ENCODE data around the gene SIAH2.

The SIAH2 gene

DNA sequence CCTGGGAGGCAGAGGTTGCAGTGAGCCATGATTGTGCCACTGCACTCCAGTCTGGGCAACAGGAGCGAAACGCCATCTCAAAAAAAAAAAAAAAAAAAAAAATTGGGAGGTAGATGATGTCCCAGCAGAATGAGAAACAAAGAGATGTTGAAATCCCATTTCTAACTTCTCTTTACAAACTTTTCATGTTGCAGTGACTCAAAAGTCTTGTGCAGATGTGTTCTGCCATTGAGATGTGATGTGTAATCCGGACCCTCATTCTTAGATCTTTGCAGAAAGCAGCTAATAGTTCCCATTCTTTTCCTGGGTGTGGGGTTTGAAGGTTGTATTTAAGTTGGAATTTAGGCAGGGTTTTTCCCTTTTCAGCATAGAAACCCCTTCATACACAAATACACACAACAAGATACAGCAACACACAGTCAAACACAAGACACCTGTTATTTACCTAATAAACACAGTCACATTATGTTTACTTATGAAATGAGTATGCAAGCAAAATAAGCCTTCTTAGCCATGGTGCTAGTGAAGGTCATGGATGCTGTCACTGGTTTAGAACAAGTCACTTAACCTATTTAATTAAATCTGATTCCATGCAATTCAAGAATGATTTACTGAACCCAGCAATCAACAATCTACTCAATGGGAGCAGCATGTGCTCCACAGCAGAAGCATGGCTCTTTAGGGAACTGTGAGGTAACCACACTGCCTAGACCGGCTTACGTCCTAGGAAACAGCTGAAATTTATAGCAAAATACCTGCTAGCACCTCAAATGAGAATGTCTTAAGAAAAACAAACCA is 14.9 kb downstream of the SIAH2 start:
- DNase-seq (ENCODE audit: low read depth): no peak

DNA sequence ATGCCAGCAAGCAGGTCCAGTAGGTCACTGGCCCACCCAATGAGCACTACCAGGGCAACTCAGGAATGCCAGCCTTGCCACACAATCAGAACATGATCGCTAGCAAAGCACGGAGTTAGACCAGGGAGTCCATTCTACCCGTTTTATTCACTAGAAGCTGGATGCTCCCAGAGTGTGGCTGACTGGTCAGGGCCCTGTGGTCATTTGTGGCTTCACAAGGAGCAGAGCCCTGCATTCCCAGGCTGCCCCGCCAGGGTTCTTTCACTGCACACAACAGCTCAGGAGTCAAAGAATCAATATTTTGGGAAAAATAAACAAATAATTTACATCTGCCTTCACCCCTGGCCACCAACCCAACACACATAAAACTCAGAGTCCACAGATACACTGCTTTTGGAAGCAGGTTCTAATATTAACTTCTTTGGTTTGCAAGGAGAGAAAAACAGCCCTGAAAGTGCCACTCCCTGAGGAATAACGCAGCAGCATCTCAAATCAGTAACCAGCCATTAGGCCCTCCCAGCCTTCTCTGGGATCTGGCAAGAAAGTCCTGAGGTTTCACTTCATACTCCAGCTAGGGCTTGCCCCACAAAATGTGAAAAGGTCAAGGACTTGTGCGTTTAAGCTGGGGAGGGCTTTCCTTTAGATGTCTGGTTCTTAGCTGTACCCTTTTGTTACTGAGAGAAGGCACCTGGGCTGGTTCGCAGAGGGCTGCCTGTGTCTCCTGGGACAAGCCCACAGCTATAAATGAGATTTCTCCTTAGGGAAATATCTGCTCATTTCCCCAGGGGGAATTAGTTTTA is 16.0 kb downstream of the SIAH2 start:
- no peak for DNase-seq (ENCODE audit: low read depth)

DNA sequence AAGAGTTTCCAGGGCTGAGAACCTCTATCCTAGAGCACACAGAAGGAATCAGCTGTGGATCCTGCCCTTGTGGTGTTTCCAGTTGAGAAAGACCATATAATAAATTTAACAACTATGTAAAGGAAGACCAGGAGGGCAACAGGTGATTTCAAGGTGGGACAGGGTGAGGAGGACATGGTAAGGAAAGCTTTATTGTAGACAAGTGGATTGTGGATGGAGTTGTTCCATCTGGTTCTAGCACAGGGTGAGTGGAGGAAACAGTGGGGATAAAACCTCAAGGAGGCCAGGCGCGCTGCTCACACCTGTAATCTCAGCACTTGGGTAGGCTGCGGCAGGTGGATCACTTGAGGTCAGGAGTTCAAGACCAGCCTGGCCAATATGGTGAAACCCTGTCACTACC is 17.1 kb downstream of the SIAH2 start:
- no peak for DNase-seq (ENCODE audit: low read depth)

DNA sequence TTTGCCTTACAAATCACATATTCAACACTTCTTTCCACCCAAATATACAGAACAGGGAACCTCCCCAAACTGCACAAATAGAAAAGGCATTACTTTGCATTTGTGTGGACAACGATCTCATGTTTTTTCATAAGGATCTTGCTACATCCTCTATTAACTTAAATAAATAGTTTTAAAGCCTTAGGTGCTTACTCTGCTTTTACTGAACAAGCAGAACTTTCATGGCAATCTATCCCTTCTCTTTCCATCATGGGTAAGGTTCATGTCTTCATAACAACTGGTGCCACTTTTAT is 18.1 kb downstream of the SIAH2 start:
- DNase-seq (ENCODE audit: low read depth): no peak

DNA sequence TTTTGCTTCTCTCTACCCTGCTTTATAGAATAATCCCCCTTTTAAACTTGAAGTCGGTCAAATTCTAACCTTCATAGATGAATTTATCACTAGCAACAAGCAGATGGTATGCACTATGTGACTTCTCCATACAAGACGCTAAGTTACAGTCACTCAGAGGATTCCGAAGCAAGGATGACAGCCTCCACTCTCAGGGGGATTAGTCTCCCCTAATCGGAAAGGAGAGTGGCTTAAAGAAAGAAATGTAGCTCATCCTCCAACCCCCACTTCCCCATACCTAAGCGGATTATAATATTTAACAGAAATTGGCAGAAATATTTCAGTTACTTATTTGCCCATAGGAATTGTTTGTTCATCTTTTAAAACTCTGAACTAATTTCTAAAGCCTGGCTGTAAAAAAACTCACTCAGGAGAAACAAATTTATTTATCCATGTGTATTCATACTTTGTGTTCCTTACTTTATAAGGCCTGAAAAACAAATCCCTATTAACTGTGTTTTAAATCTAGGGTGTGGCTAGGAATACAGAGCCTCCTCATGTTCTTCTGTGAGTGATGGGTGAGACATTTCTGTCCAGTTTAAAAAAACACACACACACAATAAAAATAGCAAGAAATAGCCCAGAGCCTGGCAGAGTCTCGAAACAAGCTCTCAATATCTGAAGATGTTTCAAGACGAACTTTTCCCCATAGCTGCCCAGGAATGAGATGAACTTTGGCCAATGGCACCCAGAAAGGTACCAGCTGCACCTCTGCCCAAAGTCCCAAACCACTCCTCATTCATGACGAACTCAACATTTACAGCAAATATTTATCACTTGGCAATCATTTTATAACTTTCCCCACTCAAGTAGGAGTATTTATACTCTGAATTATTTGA is 18.7 kb downstream of the SIAH2 start:
- no peak for DNase-seq (ENCODE audit: low read depth)

DNA sequence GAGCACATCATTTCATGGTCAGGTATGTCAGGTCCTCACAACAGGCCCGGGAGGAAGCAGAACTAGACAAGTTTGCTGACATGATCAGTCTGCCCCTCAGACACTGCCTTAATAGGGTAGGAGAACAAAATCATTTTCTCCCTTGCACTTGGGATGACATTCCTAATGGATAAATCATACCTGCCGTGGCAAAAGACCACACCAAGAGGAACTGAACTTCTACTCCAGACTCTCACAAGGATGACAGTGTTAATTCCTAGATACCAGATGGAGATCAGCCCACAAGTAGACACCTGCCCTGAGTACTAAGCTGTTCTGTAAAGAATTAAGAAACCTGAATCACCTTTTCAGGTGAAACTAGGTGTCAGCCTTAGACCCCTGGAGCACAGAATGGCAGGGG is 19.5 kb downstream of the SIAH2 start:
- DNase-seq (ENCODE audit: low read depth): no peak

DNA sequence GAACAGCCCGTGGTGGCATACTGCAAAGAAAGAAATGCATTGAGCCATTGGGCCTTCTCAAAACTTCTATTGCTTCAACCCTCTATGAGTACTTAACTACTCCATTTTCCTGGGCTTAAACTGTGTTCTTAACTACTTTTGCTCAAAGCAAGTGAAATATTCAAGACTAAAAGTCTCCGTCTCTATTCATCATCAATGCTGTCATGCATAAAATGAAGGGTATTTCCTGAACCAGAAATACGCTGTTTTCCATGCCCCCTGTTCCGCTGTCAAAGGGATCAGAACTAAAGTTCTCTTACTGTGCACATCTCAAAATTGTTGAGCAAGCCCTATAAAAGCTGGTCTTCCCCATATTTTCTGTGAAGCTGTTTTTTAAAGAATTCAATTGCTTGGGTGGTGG is 20.3 kb downstream of the SIAH2 start:
- DNase-seq (ENCODE audit: low read depth): no peak

DNA sequence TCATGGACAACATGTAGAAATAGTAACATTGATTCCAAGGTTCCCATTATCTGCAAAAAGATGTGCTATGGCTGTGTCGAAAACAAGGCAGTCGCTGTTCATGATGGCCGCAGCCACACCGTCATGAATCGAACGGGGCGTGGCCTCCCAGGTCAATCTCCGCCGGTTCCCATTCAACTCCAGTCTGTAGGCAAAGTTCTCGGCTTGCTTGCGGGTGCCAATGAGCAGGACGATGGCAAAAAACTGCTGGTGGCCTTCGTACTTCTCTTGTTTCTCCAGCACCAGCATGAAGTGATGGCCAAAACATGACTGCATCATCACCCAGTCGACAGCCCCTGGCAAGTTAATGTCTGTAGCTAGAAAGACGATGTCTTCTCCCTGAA is 20.8 kb downstream of the SIAH2 start:
- no peak for DNase-seq (ENCODE audit: low read depth)

DNA sequence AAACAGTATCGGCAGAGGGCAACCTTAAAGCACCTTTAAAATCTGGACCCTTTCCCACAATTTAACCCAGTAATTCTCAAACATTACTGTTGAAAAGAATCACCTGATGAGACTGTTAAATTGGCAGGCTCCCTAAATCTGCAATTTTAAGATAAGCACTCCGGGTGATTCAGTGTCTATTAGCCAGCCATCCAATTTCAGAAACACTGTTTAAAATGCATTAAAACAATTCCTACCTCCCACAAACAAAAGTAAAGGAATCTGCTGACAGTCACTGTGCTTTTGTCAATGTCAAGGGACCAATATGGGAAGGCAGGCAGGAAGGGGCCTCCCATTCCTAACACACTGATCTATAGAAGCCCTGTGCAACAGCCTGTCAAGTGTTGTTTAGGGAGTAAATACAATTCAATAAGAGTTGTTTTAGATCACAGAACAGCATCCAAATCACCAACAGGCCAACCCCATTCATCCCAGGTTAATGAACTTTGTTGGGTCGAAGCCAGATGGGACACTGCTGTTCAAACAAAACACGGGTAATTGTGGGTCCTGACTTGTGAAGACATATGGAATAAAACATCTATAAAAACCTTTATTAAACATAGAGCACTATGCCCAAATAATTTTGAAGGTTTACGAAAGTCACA is 21.4 kb downstream of the SIAH2 start:
- DNase-seq (ENCODE audit: low read depth): no peak

DNA sequence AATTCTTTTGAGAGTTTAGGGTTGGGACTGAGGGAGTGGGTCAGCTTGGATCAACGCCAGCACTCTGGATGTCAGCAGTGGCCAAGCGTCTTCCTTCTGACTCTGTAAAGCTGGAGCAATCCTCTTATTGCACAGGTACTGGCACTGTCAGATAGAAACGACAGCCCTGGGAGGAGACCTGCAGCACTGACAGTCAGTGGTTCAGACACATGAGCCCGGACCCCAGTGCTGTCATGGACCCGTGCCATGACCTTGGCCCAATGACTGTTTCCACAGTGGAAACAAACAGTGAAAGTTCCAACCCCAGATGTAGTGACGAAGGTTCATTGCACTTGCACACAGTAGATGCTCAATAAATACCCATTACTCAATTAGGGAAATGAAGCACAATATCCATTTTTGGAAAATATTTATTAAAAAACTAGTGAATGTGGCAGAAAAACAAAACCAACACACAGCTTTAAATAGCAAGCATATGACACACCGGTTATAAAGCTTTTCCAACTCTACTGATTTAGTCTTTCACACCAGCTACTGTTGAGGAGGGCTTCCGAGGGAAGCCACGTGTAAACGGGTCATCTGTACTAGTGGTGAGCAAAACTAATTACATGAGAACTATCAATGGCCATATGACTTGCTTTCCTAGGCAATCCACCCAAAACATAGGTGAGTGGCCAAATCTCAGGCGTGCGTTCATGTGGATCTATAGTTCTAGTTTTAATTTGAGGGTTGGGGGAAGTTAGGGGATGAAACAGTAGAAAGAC is 22.1 kb downstream of the SIAH2 start:
- no peak for DNase-seq (ENCODE audit: low read depth)

DNA sequence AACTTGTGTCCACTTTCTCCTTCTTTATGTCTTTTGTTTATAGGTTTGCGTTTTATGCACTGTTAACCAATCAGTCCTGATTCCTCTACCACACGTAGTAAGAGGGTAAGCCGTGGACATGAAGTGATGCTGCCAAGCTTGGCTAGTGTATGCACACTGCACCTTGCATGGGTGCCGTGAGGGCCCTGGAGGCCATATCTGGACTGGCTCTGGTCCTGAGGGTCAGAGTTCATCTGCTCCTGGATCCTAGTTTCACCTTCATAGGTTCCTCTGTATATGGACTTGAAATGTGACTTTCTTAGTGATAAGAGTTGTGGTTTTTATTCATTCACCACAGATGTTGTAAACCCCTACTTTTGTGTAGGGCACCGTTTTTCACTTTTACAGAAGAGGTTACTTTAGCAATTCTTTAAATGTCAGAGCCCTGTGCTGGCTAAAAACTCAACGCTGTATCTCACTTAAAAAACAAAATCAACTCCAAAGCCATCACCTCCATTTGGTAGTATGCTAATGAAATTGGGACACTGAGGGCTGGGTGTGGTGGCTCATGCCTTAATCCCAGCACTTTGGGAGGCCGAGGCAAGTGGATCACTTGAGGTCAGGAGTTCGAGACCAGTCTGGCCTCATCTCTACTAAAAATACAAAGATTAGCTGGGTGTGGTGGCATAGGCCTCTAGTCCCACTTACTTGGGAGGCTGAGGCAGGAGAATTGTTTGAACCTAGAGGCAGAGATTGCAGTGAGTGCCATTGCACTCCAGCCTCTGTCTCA is 22.9 kb downstream of the SIAH2 start:
- DNase-seq (ENCODE audit: low read depth): no peak

DNA sequence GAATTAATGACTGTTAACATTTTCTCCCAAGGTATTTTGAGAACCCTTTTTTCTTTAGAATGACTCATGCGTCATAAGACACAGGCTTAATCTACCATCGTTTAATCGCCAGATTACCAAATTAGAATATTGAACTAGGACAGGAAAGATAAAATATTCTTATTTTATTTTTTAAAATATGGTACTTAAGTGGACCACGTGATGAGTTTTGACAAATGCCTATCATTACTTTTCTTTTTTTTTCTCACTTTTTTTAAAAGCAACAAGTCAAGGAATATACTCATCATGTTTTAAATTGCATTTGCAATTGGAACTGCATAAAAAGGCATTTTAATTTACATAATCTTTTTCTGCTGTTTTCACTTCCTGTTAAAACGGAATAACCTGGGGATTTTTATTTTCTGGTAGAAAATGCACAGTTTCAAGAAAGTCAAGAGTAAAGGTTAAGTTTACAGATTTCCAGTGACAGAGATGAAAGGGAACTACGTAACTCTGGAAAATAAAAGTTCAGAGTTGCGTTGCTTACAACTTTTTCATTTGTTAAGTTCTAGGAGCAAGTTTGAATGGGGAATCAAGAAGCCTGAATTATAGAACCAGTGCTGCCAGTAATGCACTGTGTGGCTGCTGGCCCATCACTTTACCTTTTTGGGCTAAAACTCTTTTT is 23.6 kb downstream of the SIAH2 start:
- DNase-seq (ENCODE audit: low read depth): no peak

DNA sequence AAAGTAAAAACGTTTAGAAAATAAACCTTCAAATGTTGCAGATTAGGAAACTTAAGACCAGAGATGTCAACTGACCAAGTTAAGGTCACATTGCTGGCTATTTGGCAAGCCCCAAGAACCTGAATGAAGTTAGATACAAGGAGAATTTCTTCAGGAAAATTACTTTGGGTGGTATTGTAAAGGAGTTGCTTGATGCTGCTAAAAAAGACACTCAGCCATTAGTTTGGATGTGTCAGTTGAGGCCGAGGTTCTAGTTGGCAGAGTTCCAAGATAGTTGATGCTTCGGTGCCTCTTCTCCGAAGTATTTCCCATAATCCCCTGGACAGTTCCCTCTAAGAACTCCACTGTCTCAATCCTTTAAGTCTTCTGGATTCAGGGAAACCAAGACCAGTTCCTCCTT is 24.3 kb downstream of the SIAH2 start:
- DNase-seq (ENCODE audit: low read depth): no peak

DNA sequence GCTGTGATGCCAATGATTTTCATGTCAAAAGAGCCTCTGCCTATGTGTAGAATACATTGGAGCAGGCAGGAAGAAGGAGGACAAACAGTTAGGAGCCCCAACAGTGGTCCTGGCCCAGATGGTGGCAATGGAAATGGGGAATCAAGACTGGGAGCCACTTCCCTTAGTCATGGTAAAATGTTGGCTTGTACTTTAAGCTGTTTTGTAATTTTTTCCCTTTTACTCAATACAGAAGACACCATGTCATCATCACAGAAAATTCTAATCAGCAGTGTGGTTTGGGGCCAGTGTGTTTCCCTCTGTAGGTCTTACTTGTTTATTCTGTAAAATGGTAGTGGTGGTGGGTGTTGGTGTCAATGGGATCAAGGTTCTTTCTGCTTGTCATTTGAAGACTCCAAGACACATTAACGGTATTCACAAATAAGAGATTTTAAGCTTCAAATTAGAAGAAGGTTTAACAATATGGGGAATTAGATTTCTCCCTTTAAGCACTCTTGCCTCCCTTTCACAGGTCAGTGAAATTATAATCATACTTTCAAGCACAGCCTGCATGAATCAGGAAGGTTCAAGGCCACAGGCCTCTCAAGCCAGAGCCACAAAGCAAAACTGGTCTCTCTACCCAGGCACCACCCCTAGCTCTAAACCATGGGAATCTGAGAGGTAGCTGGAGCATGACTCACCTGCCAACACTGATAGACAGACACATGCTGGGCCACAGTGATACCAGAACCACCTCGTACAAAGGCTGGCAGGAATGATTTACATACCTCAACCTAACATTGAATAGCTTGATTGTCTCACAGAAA is 24.9 kb downstream of the SIAH2 start:
- no peak for DNase-seq (ENCODE audit: low read depth)

DNA sequence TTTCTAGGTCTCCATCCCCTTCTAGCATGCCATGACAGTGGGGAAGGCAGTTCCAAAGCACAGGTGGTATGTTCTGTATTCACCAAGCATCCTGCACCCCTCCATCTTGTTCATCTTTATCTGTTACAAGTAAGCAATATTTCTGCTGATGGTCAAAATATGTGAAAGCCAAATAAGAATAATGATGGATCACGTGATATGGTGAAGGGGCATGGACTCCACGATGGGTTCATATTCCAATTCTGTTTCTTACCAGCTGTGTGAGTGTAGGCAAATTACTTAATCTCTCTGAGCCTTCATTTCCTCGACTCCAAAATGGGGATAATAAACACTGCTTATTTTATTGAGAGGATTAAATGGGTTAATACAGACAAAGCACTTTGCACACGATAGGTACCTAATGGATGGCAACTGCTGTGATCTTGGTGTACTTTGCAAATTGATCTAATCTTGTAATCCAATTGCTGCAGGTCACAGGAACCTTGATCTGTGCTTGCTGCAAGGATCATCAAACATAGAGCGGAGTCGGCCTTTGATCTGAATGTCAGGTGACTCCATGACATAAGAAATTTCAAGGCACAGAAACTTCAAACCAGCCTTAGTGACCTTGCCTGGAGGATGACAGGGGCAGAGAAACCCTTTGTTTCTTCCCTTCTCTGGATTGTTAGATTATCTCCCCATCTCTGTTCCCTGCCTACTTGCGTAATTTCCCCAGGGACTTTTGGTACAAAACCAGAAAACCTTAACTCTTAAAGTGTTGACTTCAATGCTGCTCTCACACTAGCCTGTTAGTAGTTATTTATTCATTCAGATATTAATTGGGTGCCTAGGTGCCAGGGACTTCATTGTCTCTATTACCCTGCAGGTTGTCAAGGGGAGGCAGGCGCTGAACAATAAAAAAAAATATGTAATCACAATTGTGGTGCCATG is 25.8 kb downstream of the SIAH2 start:
- no peak for DNase-seq (ENCODE audit: low read depth)

DNA sequence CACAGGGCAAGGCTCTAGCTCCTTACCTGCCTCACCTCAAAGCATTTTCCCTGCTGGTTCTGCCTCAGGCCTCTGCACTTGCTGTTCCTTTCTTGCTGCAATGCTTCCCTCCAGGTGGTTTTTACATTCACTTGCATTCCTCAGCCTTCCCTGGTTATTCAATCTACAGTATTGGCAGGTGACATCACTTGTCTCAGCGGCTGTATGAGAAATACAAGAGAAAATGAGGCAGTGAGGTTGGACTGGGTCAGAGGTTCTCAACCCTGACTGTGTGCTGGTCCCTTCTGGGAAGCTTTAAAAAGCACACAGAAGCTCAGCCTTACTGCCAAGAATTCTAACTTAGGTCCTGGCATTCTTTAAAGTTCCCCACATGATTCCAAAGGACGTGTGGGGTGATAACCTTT is 26.7 kb downstream of the SIAH2 start:
- no peak for DNase-seq (ENCODE audit: low read depth)

DNA sequence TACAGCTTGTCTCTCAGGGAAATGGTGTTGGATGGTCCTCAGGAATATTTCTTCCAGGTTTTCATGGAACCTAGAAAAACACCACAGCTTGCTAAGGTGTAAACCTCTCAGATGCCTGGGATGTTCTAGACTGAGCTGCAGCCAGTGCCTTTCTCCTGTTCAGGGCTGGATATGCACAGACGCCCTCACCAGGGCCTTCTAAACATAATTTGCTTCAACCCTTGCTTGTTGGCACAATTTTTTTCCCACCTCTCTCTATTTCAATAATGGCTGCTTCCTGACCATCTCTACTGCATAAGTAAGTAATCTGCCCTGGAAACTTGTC is 28.2 kb downstream of the SIAH2 start:
- no peak for DNase-seq (ENCODE audit: low read depth)
